ENCODE measurements around the gene CD109. TPM values are rescaled to one million over a fixed set of nuclear protein-coding genes. Genes with fewer than 3 reads are reported as not detected.

Gene CD109
- total RNA-seq, 1 experiment from 2014 or later = 3.2 TPM

GRCh38 chr6:73657201-73657600, 38.8 kb upstream of the CD109 start:
- Histone ChIP-seq H3K27me3 (ENCODE audit: insufficient read depth, low read length) (no peaks in the 10 kb centered on the region), H4K5ac (ENCODE audit: insufficient read length, low read depth, low read length) (no peak overlapping the region), H3K23me2 (ENCODE audit: insufficient read length, low read depth, low read length, poor library complexity, severe bottlenecking) (no peaks in the 10 kb centered on the region), H3K18ac (ENCODE audit: insufficient read length, low read depth, low read length) (no peak overlapping the region), H3K4me1 (ENCODE audit: insufficient read depth, low read length) (no peaks in the 10 kb centered on the region; the same call in 1 of the 2 replicates), H3K4ac (ENCODE audit: low read depth, low read length) (no peak overlapping the region), H3K9ac (ENCODE audit: extremely low read depth, insufficient read length, low read length) (no peak overlapping the region), H3K9me3 (ENCODE audit: control insufficient read depth, low read depth, low read length) (no peaks in the 10 kb centered on the region), H4K20me1 (ENCODE audit: control insufficient read depth, insufficient read depth, insufficient read length) (no peaks in the 10 kb centered on the region), H3K79me1 (ENCODE audit: insufficient read depth, low read depth, low read length, poor library complexity, severe bottlenecking) (no peaks in the 10 kb centered on the region), H3K14ac (ENCODE audit: insufficient read depth, low read length) (no peak overlapping the region), H2AFZ (ENCODE audit: low read length) (no peak overlapping the region), H3T11ph (ENCODE audit: low read length) (no peak overlapping the region), H3K4me2 (ENCODE audit: insufficient read depth, insufficient read length, low read length) (no peak overlapping the region), H3K23ac (ENCODE audit: insufficient read length, low read depth, low read length) (no peak overlapping the region), H3K79me2 (ENCODE audit: insufficient read depth, low read length) (no peaks in the 10 kb centered on the region), H2AK5ac (ENCODE audit: insufficient read length, low read length) (no peak overlapping the region), H2BK20ac (ENCODE audit: low read depth, low read length, poor library complexity, severe bottlenecking) (no peak overlapping the region), H2BK120ac (ENCODE audit: low read depth, low read length, poor library complexity, severe bottlenecking) (no peak overlapping the region), H2BK12ac (ENCODE audit: insufficient read length, low read depth, low read length) (no peak overlapping the region), H4K91ac (ENCODE audit: insufficient read length, low read depth, low read length) (no peak overlapping the region), H2BK15ac (ENCODE audit: low read depth, low read length) (no peak overlapping the region), H2BK5ac (ENCODE audit: insufficient read length, low read length) (no peak overlapping the region), H4K8ac (replicated peaks; ENCODE audit: insufficient read length, low read depth, low read length) (no peak overlapping the region), H3K27ac (ENCODE audit: insufficient read length, low read depth, low read length) (no peak overlapping the region), H3K56ac (ENCODE audit: insufficient read length, low read depth, low read length) (no peak overlapping the region)
- DNase-seq = no peak
- H3K9me3 Mint-ChIP-seq = peaks cover 5 to 7% of the 10 kb centered on the region in 2 experiments; a peak in 3 of 5 replicates
- no peak for TF ChIP-seq CTCF (conservative IDR thresholded peaks at IDR 0.05)
- H3K27me3 Mint-ChIP-seq (ENCODE audit: low read depth) = no peaks in the 10 kb centered on the region
- H3K27ac Mint-ChIP-seq = no peak overlapping the region
- no peak overlapping the region for H3K4me3 Mint-ChIP-seq
- peaks cover 3 to 7% (median 4%) of the 10 kb centered on the region in 3 experiments; a peak in 5 of 7 replicates for H3K36me3 Mint-ChIP-seq (ENCODE audit: insufficient read depth in 1 of 3, low read depth in 3 of 3)
- H3K4me1 Mint-ChIP-seq = peaks cover 15 to 17% of the 10 kb centered on the region in 2 experiments
- no CpG with 5 or more reads among the region's 3 CpGs for WGBS (ENCODE audit: extremely low coverage, insufficient read length, low lambda C conversion rate)
